Mucosa of stomach (tissue), 1 donor: ENCODE data around the gene MEIOB.
"Not testable (repeated sequence)": the region's sequence is repeated elsewhere in the genome, so short reads cannot be mapped to it uniquely, and the experiment has no call there.

ENCODE experiments used
- H3K27me3 ChIP-seq: one replicate; pipeline ENCODE4 v1.7.0; 2013; ENCODE audit warnings: mild to moderate bottlenecking, low read length; ENCODE audit not compliant: control insufficient read depth, insufficient read depth
- H3K36me3 ChIP-seq: one replicate; pipeline ENCODE4 v1.7.0; 2013; ENCODE audit warnings: low read length; ENCODE audit not compliant: control insufficient read depth, insufficient read depth
- H3K4me1 ChIP-seq: one replicate; pipeline ENCODE4 v1.7.0; 2013; ENCODE audit warnings: mild to moderate bottlenecking, low read length; ENCODE audit not compliant: control insufficient read depth, insufficient read depth
- H3K4me3 ChIP-seq: one replicate; pipeline ENCODE4 v1.7.0; 2013; ENCODE audit warnings: low read length
- H3K9ac ChIP-seq: one replicate; pipeline ENCODE4 v1.7.0; 2013; ENCODE audit warnings: mild to moderate bottlenecking, low read length, moderate library complexity
- H3K9me3 ChIP-seq: one replicate; pipeline ENCODE4 v1.7.0; 2013; ENCODE audit warnings: mild to moderate bottlenecking, low read length, moderate library complexity; ENCODE audit not compliant: control insufficient read depth
- donor health status: Pancreatic carcinoma.

MEIOB gene

DNA sequence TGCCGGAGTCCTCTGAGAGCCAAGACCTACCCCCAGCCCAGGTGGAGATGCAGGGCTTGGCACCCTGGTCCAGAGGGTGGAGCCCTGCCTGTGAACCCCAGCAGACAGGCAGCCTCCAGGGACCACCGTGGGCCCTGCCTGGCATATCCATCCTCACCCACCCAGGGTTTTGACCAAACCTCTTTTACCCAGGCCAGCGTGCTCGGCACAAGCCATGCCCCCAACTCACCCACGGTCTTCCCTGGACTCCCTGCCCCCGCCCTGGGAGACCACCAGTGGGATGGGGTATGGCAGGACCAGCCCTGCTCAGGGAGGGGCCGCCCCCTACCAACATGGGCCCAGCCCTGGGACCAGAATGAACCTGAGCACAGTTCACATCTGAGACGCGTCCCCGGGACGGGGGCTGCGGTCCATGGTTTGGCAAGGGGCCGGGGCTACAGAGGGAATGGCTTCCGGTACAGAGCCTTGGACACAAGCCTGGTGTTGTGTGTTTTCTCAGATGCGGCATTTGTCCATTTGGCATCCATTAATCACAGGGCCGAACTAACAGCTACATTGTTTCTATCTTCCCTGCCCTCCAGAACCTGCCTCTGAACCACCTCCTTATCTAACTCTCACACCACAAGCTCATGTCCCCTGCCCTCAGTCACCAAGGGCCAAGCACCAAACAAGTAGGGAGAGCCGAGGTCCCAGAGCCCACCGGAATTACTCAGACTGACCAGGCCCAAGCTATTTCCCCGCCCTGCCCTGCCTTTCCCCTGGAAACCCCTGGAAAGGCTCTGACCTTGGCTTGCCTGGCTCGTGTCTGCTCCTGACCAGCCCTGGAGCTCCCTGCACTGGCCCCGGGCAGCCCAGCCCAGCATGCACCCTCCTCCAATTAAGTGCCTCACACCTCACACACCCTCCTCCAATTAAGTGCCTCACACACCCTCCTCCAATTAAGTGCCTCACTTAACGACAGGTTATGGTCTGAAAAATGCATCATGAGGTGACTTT, 32.2 kb upstream of the MEIOB start:
- Histone ChIP-seq H3K9ac (no peak overlapping the region), H3K4me3 (no peak overlapping the region), H3K27me3 (peaks cover 11% of the 10 kb centered on the region), H3K4me1 (peaks cover 4% of the 10 kb centered on the region), H3K9me3 (no peaks in the 10 kb centered on the region), H3K36me3 (no peaks in the 10 kb centered on the region)

DNA sequence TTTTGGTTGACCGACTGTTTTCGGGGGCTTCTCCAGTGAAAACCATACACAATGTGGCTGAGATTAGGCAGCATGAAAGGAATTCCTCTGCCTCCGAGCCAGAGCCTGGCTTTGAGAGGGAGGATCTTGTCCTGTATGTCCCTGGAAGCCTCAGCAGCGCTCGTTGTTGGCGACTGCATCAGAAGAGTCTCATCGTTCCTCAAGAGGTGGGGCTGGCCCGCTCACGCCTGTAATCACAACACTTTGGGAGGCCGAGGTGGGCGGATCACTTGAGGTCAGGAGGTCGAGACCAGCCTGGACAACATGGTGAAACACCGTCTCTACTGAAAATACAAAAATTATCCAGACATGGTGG, 31.2 kb upstream of the MEIOB start:
- Histone ChIP-seq H3K4me1 (peaks cover 4% of the 10 kb centered on the region), H3K9me3 (no peaks in the 10 kb centered on the region), H3K4me3 (no peak overlapping the region), H3K9ac (no peak overlapping the region), H3K36me3 (no peaks in the 10 kb centered on the region), H3K27me3 (peaks cover 11% of the 10 kb centered on the region)

DNA sequence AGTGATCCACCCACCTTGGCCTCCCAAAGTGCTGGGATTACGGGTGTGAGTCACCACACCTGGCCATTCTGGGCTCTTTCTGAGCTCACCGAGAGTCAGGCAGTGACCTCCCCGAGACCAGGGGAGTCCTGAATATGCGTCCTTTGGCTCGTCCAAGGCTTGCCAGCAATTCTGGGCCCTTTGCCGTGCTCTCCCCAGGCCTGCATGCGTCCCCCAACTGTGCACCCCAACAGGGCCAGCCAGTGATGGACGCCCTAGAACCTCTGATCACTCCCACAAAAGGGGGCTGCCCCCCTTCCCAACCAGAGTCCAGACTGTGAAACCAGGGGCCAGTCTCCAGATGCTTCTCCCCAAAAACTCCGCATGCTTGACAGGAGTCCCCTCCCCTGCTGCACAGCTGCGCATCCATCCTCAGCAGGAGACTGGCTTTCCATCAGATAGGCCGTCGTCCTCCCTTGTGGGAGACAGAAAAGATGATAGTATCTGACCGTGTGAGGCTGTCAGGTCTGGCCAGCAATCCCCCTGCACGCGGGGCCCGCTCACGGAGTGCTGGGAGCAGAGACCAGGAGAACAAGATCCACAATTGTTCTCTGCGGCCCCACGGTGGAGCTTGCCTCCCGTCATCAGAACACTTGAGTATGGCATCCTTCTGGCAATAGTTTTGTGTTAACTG, 30.7 kb upstream of the MEIOB start:
- peaks cover 13% of the 10 kb centered on the region for H3K27me3 ChIP-seq
- H3K36me3 ChIP-seq = no peaks in the 10 kb centered on the region
- no peak overlapping the region for H3K9ac ChIP-seq
- H3K9me3 ChIP-seq = no peaks in the 10 kb centered on the region
- no peak overlapping the region for H3K4me3 ChIP-seq
- H3K4me1 ChIP-seq = peaks cover 4% of the 10 kb centered on the region

DNA sequence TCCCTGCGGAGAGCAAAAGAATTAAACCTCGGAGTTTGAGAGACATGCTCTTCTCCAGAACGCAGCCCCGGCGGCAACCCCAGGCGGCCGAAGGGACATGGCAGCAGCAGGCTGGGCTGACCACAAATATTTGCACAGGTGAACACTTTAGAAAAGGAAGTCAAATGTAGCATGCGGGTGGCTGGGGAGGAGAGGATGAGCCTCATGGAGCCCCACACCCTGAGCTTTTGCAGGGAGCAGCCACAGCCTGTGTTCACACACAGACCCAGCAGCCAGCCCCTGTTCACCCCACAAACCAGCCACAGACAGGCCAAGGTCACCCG, 28.4 kb upstream of the MEIOB start:
- no peak overlapping the region for H3K9ac ChIP-seq
- H3K36me3 ChIP-seq = no peaks in the 10 kb centered on the region
- H3K9me3 ChIP-seq = no peaks in the 10 kb centered on the region
- H3K4me3 ChIP-seq = no peak overlapping the region
- peaks cover 4% of the 10 kb centered on the region for H3K4me1 ChIP-seq
- peaks cover 11% of the 10 kb centered on the region for H3K27me3 ChIP-seq

DNA sequence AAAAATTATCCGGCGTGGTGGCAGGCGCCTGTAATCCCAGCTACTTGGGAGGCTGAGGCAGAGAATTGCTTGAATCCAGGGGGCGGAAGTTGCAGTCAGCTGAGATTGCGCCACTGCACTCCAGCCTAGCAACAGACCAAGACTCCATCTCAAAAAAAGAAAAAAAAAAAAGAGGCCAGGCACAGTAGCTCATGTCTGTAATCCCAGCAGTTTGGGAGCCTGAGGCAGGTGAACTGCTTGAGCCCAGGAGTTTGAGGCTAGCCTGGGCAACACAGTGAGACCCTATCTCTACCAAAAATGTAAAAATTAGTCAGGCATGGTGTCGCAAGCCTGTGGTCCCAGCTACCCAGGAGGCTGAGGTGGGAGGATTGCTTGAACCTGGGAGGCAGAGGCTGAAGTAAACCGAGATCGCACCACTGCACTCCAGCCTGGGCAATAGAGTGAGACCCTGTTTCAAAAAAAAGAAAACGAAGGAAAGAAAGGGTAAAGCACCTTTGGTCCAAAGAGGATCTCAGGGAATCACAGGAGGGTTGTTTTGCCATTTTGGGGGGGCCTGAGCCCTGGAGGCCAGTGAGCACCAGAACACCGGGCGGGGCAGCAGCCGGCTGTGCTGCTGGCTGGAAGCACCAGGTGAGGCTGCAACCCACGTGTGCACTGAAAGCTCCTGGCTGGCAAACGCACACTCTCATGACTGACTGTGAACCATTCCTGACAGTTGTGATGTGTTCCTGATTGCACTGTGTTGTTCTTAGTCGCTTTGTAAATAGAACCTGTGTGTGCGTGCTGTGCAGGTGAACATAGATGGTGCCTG, 27.9 kb upstream of the MEIOB start:
- no peaks in the 10 kb centered on the region for H3K36me3 ChIP-seq
- no peaks in the 10 kb centered on the region for H3K9me3 ChIP-seq
- H3K27me3 ChIP-seq = peaks cover 11% of the 10 kb centered on the region
- H3K9ac ChIP-seq = no peak overlapping the region
- H3K4me1 ChIP-seq = peaks cover 4% of the 10 kb centered on the region
- no peak overlapping the region for H3K4me3 ChIP-seq

DNA sequence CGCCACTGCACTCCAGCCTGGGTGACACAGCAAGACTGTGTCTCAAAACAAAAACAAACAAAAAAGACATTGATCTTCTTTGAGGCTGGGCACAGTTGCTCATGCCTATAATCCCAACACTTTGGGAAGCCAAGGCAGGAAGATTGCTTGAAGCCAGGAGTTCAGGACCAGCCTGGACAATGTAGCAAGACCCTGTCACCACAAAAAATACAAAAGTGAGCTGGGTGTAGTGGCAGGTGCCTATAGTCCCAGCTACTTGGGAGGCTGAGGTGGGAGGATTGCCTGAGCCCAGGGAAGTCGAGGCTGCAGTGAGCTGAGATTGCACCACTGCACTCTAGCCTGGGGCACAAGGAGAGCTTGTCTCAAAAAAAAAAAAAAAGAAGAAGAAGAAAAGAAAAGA, 25.7 kb upstream of the MEIOB start:
- H3K9me3 ChIP-seq, H3K4me3 ChIP-seq, H3K4me1 ChIP-seq, H3K36me3 ChIP-seq, H3K9ac ChIP-seq: not testable (repeated sequence)
- peaks cover 13% of the 10 kb centered on the region for H3K27me3 ChIP-seq

DNA sequence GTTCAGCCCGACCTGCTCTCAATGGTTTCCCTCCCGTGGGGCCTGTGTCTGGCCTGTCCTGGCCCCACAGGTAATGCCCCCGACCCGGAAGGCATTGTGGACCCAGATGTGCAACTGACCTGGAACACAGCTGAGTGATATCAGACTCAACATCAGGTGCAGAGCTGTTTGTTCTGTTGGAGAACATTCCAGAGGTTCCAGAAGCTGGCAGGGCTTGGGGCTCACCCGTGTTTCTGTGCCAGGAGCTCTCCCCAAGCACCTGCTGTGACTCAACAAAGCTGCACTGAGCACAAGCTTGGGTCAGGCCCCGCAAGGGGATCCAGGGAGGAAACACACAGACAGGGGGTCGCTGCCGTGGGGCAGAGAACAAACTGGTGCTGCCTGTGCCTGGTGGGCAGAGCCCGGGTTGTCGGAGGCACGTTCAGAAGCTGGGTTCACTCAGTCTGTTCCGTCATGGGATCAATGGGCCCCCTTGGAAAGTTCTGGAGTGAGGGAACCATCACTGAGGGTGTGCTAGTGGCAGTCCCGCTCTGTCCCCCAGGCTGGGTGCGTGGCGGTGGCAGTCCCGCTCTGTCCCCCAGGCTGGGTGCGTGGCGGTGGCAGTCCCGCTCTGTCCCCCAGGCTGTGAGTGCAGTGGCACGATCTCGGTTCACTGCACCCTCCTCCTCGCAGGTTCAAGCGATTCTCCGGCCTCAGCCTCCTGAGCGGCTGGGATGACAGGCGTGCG, 24.1 kb upstream of the MEIOB start:
- H3K9me3 ChIP-seq = no peaks in the 10 kb centered on the region
- H3K27me3 ChIP-seq = peaks cover 13% of the 10 kb centered on the region
- H3K9ac ChIP-seq = no peak overlapping the region
- H3K4me3 ChIP-seq = no peak overlapping the region
- H3K4me1 ChIP-seq = peaks cover 4% of the 10 kb centered on the region
- no peaks in the 10 kb centered on the region for H3K36me3 ChIP-seq

DNA sequence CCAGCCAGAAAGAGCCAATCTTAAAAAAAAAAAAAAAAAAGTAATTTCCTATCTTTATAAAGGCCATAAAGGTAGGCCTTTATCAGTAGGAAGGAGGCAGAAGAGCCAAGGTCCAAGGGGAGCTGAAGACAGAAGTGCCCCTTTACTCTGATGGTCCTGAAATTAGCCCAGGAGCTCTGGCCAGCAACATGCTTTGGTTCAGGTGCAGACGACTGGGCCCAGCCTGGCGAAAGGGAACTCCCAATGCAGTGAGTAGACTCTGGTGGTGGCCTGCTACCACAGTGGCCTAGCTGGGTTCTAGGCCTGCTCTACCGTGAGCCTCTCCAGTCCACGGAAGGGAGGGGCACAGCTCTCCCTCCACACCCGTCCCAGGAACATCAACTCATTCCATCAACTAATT, 23.1 kb upstream of the MEIOB start:
- Histone ChIP-seq H3K4me1 (no peaks in the 10 kb centered on the region), H3K9ac (no peak overlapping the region), H3K4me3 (no peak overlapping the region), H3K36me3 (no peaks in the 10 kb centered on the region), H3K27me3 (peaks cover 19% of the 10 kb centered on the region), H3K9me3 (no peaks in the 10 kb centered on the region)

DNA sequence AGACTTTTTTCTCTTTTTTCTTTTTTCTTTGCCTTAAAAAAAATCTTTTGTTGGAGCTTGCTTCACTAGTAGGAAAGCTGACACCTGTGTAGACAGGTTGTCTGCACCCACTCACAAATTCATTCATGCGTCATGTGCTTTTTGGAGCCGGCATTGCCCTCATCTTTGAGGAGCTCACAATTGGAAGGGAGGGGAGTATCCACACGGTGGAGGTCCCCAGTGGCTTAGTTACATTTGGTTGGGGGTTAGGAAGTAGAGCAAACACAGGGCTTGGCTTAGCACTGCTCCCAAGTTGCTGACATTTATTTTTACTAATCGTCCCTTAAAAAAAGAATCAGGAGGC, 18.7 kb upstream of the MEIOB start:
- Histone ChIP-seq H3K9me3 (no peaks in the 10 kb centered on the region), H3K9ac (no peak overlapping the region), H3K27me3 (peaks cover 16% of the 10 kb centered on the region), H3K4me3 (no peak overlapping the region), H3K36me3 (no peaks in the 10 kb centered on the region), H3K4me1 (no peaks in the 10 kb centered on the region)

DNA sequence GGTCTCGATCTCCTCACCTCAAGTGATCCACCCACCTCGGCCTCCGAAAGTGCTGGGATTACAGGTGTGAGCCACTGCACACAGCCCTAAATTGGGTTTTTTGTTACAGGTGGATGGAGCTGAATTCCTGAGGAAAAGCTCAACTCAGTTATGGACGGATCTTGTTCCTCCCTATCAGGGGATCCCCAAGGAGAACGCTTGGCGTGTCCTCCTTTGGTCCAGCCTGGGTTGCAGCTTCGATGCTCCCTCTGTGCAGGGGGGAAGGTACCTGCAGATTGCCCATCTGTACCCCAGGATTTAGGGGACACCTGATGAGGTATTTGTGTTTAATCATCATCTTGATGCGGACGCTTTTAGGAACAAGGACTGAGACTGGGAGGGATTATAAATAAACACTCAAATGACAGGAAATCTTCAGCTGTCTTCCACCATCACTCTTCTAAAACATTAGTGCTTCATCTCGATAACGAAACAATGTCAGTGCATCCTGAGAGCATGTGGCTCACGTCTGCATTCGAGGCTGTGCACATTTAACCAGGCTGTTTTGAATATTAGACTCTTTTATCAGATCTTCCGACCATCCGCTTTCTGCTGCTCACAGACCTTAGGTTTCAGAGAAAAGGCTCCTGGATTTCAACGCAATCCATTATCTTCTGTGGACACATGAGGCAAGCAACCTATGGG, 18.2 kb upstream of the MEIOB start:
- peaks cover 16% of the 10 kb centered on the region for H3K27me3 ChIP-seq
- H3K36me3 ChIP-seq = no peaks in the 10 kb centered on the region
- no peak overlapping the region for H3K9ac ChIP-seq
- no peaks in the 10 kb centered on the region for H3K9me3 ChIP-seq
- H3K4me3 ChIP-seq = no peak overlapping the region
- H3K4me1 ChIP-seq = no peaks in the 10 kb centered on the region

DNA sequence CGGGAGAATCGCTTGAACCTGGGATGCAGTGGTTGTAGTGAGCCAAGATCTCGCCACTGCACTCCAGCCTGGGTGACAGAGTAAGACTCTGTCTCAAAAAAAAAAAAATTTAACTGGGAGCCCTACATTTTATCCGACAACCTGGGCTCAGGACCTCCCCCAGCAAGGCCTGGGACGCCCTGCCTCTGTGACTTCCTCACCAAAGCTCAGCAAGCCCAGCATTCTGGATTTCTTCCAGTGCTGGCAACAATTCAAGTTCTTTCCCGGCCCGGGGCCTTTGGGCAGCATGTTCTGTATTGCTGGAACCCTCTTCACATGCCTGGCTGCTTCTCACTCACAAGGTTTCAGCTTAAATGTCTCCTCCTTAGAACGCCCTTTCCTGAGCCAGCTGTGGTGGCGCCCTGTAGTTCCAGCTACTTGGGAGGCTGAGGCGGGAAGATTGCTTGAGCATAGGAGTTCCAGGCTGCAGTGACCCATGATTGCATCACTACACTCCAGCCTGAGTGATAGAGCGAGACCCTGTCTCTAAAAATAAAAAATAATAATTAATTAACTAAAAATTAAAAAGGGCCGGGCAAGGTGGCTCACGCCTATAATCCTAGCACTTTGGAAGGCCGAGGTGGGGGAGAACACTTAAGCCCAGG, 15.9 kb upstream of the MEIOB start:
- H3K9me3 ChIP-seq = no peaks in the 10 kb centered on the region
- H3K4me3 ChIP-seq = no peak overlapping the region
- H3K36me3 ChIP-seq = no peaks in the 10 kb centered on the region
- no peaks in the 10 kb centered on the region for H3K4me1 ChIP-seq
- peaks cover 15% of the 10 kb centered on the region for H3K27me3 ChIP-seq
- no peak overlapping the region for H3K9ac ChIP-seq
